ENCODE data around the gene METTL26. TPM values are rescaled to one million over a fixed set of nuclear protein-coding genes. Genes with fewer than 3 reads are reported as not detected.

METTL26 gene
- total and polyA plus RNA-seq, 2 experiments from 2014 or later = 77.9 to 155 TPM

DNA sequence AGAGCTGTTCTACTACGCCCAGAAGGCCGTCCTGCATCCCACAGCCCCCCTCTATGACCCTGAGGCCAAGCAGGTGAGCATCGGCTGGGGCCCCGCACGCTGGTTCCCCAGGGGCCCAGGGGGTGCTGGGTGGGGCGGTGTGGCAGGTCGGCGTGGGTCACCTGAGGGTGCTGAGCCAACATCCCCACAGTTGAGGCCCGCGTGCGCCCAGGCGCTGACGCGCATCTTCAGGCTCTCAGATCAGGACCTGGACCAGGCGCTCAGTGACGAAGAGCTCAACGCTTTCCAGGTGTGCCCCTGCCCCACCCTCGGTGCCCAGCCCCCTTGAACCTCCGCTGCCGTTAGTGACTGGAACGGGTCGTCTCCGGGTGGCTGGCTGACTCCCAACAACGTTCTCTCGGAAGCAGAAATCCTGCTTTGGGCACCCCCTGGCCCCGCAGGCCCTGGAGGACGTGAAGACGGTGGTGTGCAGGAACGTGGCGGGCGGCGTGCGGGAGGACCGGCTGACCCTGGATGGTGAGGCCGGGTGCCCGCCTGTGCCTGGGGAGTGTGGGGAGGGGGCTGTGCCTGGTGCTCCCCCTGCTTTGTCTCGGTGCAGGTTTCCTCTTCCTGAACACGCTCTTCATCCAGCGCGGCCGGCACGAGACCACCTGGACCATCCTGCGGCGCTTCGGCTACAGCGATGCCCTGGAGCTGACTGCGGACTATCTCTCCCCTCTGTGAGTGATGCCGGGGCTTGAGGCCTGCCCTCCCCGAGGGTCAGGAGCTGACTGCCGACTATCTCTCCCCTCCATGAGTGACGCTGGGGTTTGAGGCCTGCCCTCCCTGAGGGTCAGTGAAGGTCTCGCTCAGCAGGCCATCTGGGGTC lies 34.6 kb upstream of the METTL26 start:
- H2AFZ ChIP-seq = no peak overlapping the region
- TF ChIP-seq EZH2phosphoT487 (IDR thresholded peaks at IDR 0.05; ENCODE audit: low read depth, severe bottlenecking, unreplicated experiment) = no peak
- H3K4me3 ChIP-seq = no peak overlapping the region
- no peaks in the 10 kb centered on the region for H4K20me1 ChIP-seq (ENCODE audit: insufficient read depth, poor library complexity, severe bottlenecking)
- no peaks in the 10 kb centered on the region for H3K9me2 ChIP-seq (replicated peaks; ENCODE audit: insufficient read depth)
- peaks cover 23% of the 10 kb centered on the region for H3K79me2 ChIP-seq
- no peaks in the 10 kb centered on the region for H3K36me3 ChIP-seq (replicated peaks; ENCODE audit: insufficient read depth, low read depth)
- no peaks in the 10 kb centered on the region for H3K27me3 ChIP-seq
- H3K4me2 ChIP-seq = no peak overlapping the region
- DNase-seq (ENCODE audit: low spot score) = no peak
- 93% methylated on average over 36 of the region's 52 CpGs for WGBS (ENCODE audit: low lambda C conversion rate, missing lambda C conversion rate)
- H3K9me3 ChIP-seq (ENCODE audit: low read depth) = no peaks in the 10 kb centered on the region
- H3K27ac ChIP-seq = no peak overlapping the region
- peaks cover 12% of the 10 kb centered on the region for H3K4me1 ChIP-seq (ENCODE audit: insufficient read depth)

DNA sequence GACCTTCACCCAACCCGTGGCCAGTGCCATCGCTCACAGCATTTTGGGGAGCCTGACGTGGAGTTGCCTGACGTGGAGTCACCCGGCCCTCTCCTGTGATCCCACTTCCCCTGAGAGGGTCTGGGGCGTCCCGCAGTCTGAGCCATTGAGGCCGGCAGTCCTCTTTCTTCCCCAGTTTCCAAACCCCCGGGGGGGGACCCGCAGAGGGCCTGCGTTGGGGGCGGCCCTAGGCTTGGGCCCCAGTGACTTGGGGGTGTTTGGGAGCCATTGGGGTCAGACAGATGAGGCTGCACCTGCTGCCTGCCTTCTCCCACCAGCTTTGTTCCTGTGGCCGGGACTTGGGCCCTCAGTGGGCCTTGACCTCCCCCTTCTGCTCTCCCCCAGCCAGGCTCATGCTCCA lies 33.6 kb upstream of the METTL26 start:
- H3K36me3 ChIP-seq (replicated peaks; ENCODE audit: insufficient read depth, low read depth) = no peaks in the 10 kb centered on the region
- H3K79me2 ChIP-seq = peaks cover 23% of the 10 kb centered on the region
- no peak for DNase-seq (ENCODE audit: low spot score)
- H3K4me3 ChIP-seq = no peak overlapping the region
- no peak for TF ChIP-seq EZH2 (IDR thresholded peaks at IDR 0.05; ENCODE audit: borderline replicate concordance)
- TF ChIP-seq EZH2phosphoT487 (IDR thresholded peaks at IDR 0.05; ENCODE audit: low read depth, severe bottlenecking, unreplicated experiment) = no peak
- TF ChIP-seq, protein P1, sequence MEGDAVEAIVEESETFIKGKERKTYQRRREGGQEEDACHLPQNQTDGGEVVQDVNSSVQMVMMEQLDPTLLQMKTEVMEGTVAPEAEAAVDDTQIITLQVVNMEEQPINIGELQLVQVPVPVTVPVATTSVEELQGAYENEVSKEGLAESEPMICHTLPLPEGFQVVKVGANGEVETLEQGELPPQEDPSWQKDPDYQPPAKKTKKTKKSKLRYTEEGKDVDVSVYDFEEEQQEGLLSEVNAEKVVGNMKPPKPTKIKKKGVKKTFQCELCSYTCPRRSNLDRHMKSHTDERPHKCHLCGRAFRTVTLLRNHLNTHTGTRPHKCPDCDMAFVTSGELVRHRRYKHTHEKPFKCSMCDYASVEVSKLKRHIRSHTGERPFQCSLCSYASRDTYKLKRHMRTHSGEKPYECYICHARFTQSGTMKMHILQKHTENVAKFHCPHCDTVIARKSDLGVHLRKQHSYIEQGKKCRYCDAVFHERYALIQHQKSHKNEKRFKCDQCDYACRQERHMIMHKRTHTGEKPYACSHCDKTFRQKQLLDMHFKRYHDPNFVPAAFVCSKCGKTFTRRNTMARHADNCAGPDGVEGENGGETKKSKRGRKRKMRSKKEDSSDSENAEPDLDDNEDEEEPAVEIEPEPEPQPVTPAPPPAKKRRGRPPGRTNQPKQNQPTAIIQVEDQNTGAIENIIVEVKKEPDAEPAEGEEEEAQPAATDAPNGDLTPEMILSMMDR (IDR thresholded peaks at IDR 0.05; ENCODE audit: poor library complexity) = no peak
- peak overlapping the region; percentile 96 for H3K4me2 ChIP-seq
- no peaks in the 10 kb centered on the region for H4K20me1 ChIP-seq (ENCODE audit: insufficient read depth, poor library complexity, severe bottlenecking)
- no peaks in the 10 kb centered on the region for H3K9me2 ChIP-seq (replicated peaks; ENCODE audit: insufficient read depth)
- H2AFZ ChIP-seq = no peak overlapping the region
- H3K27ac ChIP-seq = no peak overlapping the region
- H3K27me3 ChIP-seq = no peaks in the 10 kb centered on the region
- WGBS (ENCODE audit: low lambda C conversion rate, missing lambda C conversion rate) = 99% methylated on average over 13 of the region's 13 CpGs
- H3K9me3 ChIP-seq (ENCODE audit: low read depth) = no peaks in the 10 kb centered on the region
- H3K4me1 ChIP-seq (ENCODE audit: insufficient read depth) = peaks cover 4% of the 10 kb centered on the region

DNA sequence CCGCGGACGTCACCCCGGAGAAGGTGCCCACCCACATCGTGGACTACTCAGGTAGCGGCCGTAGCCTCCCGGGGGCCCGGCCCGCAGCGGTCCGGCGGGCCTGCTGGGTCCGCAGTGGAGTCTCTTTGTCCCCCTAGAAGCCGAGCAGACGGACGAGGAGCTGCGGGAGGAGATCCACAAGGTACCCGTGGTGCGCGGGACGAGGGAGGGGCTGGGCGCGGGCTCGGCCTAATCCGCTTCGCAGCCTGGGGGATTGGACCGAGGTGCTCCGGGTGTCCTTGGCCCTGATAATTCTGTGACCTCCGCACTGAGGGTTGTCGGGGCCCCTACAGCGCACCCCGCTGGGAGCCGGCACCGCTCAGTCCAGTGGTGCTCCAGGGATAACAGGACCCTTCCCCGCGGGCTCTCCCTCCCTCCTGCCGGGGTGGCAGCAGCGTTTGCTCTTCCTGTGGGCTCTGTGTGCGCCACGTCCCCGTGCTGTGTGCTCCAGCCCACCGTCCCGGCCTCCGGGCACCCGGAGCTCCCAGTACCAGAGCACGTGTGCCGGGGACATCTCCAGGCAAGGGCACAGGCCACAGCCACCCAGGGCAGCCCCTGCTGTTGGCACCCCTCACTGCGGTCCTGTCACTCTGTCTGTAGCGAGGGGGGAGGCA lies 32.5 kb upstream of the METTL26 start:
- WGBS (ENCODE audit: low lambda C conversion rate, missing lambda C conversion rate) = 17% methylated on average over 42 of the region's 50 CpGs
- peak overlapping the region; percentile 96 for H3K4me2 ChIP-seq
- no peaks in the 10 kb centered on the region for H3K9me2 ChIP-seq (replicated peaks; ENCODE audit: insufficient read depth)
- peaks cover 4% of the 10 kb centered on the region for H3K4me1 ChIP-seq (ENCODE audit: insufficient read depth)
- no peaks in the 10 kb centered on the region for H3K27me3 ChIP-seq
- H3K36me3 ChIP-seq (replicated peaks; ENCODE audit: insufficient read depth, low read depth) = no peaks in the 10 kb centered on the region
- no peak for DNase-seq (ENCODE audit: low spot score)
- H3K27ac ChIP-seq = peak overlapping the region; percentile 74
- TF ChIP-seq, protein P1 (IDR thresholded peaks at IDR 0.05; ENCODE audit: poor library complexity) = no peak
- TF ChIP-seq EZH2phosphoT487 (IDR thresholded peaks at IDR 0.05; ENCODE audit: low read depth, severe bottlenecking, unreplicated experiment) = no peak
- TF ChIP-seq EZH2 (IDR thresholded peaks at IDR 0.05; ENCODE audit: borderline replicate concordance) = no peak
- H2AFZ ChIP-seq = peak overlapping the region; percentile 84
- peaks cover 23% of the 10 kb centered on the region for H3K79me2 ChIP-seq
- H3K9me3 ChIP-seq (ENCODE audit: low read depth) = no peaks in the 10 kb centered on the region
- H4K20me1 ChIP-seq (ENCODE audit: insufficient read depth, poor library complexity, severe bottlenecking) = no peaks in the 10 kb centered on the region
- H3K4me3 ChIP-seq = peak overlapping the region; percentile 92
